ENCODE measurements around the gene CSPG5. TPM values are rescaled to one million over a fixed set of nuclear protein-coding genes. Genes with fewer than 3 reads are reported as not detected.

Gene CSPG5, protein sequence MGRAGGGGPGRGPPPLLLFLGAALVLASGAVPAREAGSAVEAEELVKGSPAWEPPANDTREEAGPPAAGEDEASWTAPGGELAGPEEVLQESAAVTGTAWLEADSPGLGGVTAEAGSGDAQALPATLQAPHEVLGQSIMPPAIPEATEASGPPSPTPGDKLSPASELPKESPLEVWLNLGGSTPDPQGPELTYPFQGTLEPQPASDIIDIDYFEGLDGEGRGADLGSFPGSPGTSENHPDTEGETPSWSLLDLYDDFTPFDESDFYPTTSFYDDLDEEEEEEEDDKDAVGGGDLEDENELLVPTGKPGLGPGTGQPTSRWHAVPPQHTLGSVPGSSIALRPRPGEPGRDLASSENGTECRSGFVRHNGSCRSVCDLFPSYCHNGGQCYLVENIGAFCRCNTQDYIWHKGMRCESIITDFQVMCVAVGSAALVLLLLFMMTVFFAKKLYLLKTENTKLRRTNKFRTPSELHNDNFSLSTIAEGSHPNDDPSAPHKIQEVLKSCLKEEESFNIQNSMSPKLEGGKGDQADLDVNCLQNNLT
- under 1 TPM in 2 of 4 donors, not detected in 2; 0.37 to 0.64 TPM for polyA plus RNA-seq
- long read RNA-seq, donor 1, result 0 reads
- long read RNA-seq, donor 2, result 0 reads
- long read RNA-seq, donor 3, partial matches to known transcripts, result 0 of 1 reads
- long read RNA-seq, donor 3, other reads (novel, unspliced or antisense), result 0 of 1 reads
- long read RNA-seq, donor 4, result 0 reads
- long read RNA-seq, donor 5, result 0 reads
- long read RNA-seq, donor 6, full-length matches to known transcripts, result 1 of 1 reads
- long read RNA-seq, donor 6, partial matches to known transcripts, result 0 of 1 reads
- long read RNA-seq, donor 6, other reads (novel, unspliced or antisense), result 0 of 1 reads
- long read RNA-seq, donor 7, result 0 reads
- long read RNA-seq, donor 8, result 0 reads
- long read RNA-seq, donor 9, full-length matches to known transcripts, result 1 of 1 reads
- long read RNA-seq, donor 9, partial matches to known transcripts, result 0 of 1 reads
- long read RNA-seq, donor 9, other reads (novel, unspliced or antisense), result 0 of 1 reads
- long read RNA-seq, donor 10, full-length matches to known transcripts, result 2 of 2 reads
- long read RNA-seq, donor 10, partial matches to known transcripts, result 0 of 2 reads
- long read RNA-seq, donor 10, other reads (novel, unspliced or antisense), result 0 of 2 reads

DNA sequence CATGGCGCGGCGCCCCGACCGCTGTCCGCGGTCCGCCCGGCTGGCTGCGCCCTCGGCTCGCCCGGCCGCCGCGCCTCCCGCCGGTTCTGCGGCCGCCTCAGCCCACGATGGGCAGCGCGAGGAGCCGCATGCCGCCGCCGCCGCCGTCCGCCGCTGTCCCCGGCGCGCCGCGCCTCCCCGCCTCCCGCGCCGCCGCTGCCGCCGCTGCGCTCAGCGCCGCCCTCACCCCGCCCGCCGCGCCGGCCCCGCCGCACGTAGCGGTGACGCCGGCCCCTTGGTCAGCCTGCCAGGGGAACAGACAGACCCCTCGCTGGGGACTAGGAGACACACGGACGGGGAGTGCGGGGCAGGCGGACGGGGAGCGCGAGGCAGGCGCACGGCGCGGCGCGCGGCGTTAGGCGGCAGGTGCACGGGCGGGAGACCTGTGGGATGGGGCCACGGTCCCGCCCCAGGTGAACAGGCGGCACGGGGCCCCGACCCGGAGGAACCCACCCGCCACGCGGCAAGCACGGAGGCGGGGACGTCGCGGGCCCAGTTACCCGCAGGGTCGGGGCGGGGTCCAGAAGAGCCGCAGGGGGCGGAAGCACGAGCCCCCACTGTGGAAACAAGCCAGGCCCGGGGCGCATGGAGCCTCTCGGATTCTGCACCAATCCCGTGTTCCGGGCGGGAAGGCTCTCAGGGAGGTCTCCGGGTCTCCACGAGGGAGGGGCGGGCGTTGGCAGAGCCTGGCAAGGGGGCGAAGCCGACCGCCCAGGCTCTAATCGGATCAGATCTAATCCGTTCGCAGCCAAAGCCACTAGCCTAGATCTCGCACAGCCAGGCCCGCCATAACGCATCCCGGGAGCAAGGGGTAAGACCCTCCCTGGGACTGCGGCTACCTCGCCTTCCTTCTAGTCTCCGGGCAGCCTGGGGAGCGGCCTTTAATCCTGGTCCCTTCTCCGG is at the start of gene CSPG5:
TSS of gene CSPG5 (minus strand) at position 175 of the 942 bp plus-strand sequence. CDS start at position 3, 172 bp downstream.
- no peak for FAIRE-seq
- Histone ChIP-seq H3K27me3 (ENCODE audit: control insufficient read depth in 3 of 3, insufficient read depth in 3 of 3, low read length in 3 of 3) (peaks cover 6 to 34% (median 7%) of the 10 kb centered on the region in 3 donors), H3K9me3 (ENCODE audit: control insufficient read depth in 2 of 2, insufficient read depth in 1 of 2, low read depth in 1 of 2, low read length in 1 of 2) (no peaks in the 10 kb centered on the region), H3K4me3 (ENCODE audit: low read depth in 1 of 3, low read length in 3 of 3) (peak within 1 kb of the TSS; percentile 24 to 83 (median 47)), H3K4me1 (ENCODE audit: control insufficient read depth in 3 of 3, insufficient read depth in 2 of 3, low read depth in 1 of 3, low read length in 2 of 3) (peaks cover 0 to 5% (median 0%) of the 10 kb centered on the region in 3 donors), H3K36me3 (ENCODE audit: control insufficient read depth in 3 of 3, insufficient read depth in 2 of 3, low read depth in 1 of 3, low read length in 3 of 3) (no peaks in the 10 kb centered on the region), H3K27ac (ENCODE audit: low read depth in 1 of 3, low read length in 2 of 3) (no peak within 1 kb of the TSS)
- DNase-seq, result peak; percentile 13 to 57
- WGBS, 3 donors, result 3 to 13% (median 6%) methylated on average over 33 to 121 of the region's 121 CpGs

DNA sequence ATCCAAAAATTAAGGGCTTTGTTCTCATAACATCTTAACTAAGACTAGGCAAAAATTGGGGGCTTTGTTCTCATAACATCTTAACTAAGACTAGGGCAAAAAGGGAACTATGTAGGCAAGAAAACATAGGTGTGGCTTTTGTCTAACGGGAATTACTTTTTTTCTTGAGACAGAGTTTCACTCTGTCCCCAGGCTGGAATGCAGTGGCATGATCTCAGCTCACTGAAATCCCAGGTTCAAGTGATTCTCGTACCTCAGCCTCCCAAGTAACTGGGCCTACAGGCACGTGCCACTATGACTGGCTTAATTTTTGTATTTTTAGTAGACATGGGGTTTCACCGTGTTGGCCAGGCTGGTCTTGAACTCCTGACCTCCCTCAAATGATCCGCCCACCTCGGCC is 49.8 kb upstream of the CSPG5 start:
- H3K4me1 ChIP-seq (ENCODE audit: control insufficient read depth in 3 of 3, insufficient read depth in 2 of 3, low read depth in 1 of 3, low read length in 2 of 3), result no peaks in the 10 kb centered on the region
- H3K27ac ChIP-seq (ENCODE audit: low read depth in 1 of 3, low read length in 2 of 3), result no peak overlapping the region
- DNase-seq (no peak), FAIRE-seq (no peak)
- peaks cover 5 to 38% (median 11%) of the 10 kb centered on the region in 3 donors for H3K36me3 ChIP-seq (ENCODE audit: control insufficient read depth in 3 of 3, insufficient read depth in 2 of 3, low read depth in 1 of 3, low read length in 3 of 3)
- H3K27me3 ChIP-seq (ENCODE audit: control insufficient read depth in 3 of 3, insufficient read depth in 3 of 3, low read length in 3 of 3), result no peaks in the 10 kb centered on the region
- no peaks in the 10 kb centered on the region for H3K9me3 ChIP-seq (ENCODE audit: control insufficient read depth in 2 of 2, insufficient read depth in 1 of 2, low read depth in 1 of 2, low read length in 1 of 2)
- no peak overlapping the region for H3K4me3 ChIP-seq (ENCODE audit: low read depth in 1 of 3, low read length in 3 of 3)
- WGBS, 3 donors, result 92 to 93% (median 93%) methylated on average over 6 of the region's 6 CpGs

DNA sequence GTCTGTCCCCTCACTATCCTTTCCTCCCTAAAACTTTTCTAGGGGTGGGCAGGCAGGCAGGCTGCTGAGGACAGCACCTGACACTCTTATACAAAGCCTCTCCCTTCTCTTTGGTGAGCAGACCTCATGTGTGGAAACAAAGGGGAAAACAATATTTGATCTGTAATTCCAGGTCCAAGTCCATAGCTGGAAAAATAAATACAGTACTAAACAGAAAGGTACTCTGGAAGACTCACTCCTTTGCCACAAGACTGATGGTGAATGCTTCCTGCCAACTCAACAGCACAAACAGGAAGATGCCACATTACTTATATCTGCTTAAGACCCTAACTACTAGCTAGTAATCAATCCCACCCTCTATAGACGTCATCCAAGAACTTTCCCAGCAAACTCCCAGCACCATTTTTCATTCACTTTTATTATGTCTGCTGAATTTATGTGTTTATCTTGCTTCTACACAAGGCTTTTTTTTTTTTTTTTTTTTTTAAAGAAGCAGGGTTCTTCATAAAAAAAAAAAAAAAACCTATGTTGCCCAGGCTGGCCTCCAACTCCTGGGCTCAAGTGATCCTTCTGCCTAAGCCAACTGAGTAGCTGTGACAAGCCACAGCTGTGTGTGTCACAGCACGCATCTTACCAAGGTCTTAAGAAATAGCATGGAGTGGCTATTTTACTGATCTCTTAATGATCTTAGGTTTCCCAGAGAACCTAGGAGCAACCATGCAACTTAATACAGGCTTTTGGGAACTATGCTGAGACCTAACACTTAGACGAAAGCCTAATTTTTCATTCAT is 44.2 kb upstream of the CSPG5 start:
- DNase-seq (no peak), FAIRE-seq (no peak)
- no peak overlapping the region for H3K27ac ChIP-seq (ENCODE audit: low read depth in 1 of 3, low read length in 2 of 3)
- 84 to 96% (median 93%) methylated on average over 3 of the region's 3 CpGs for WGBS, 3 donors
- H3K27me3 ChIP-seq (ENCODE audit: control insufficient read depth in 3 of 3, insufficient read depth in 3 of 3, low read length in 3 of 3), result no peaks in the 10 kb centered on the region
- no peak overlapping the region for H3K4me3 ChIP-seq (ENCODE audit: low read depth in 1 of 3, low read length in 3 of 3)
- peaks cover 11 to 46% (median 13%) of the 10 kb centered on the region in 3 donors for H3K36me3 ChIP-seq (ENCODE audit: control insufficient read depth in 3 of 3, insufficient read depth in 2 of 3, low read depth in 1 of 3, low read length in 3 of 3)
- H3K4me1 ChIP-seq (ENCODE audit: control insufficient read depth in 3 of 3, insufficient read depth in 2 of 3, low read depth in 1 of 3, low read length in 2 of 3), result no peaks in the 10 kb centered on the region
- H3K9me3 ChIP-seq (ENCODE audit: control insufficient read depth in 2 of 2, insufficient read depth in 1 of 2, low read depth in 1 of 2, low read length in 1 of 2), result no peaks in the 10 kb centered on the region

GRCh38 chr3:47617086-47618010 is 38.7 kb upstream of the CSPG5 start:
- Histone ChIP-seq H3K4me1 (ENCODE audit: control insufficient read depth in 3 of 3, insufficient read depth in 2 of 3, low read depth in 1 of 3, low read length in 2 of 3) (no peaks in the 10 kb centered on the region), H3K36me3 (ENCODE audit: control insufficient read depth in 3 of 3, insufficient read depth in 2 of 3, low read depth in 1 of 3, low read length in 3 of 3) (peaks cover 11 to 37% (median 11%) of the 10 kb centered on the region in 3 donors), H3K4me3 (ENCODE audit: low read depth in 1 of 3, low read length in 3 of 3) (no peak overlapping the region), H3K27me3 (ENCODE audit: control insufficient read depth in 3 of 3, insufficient read depth in 3 of 3, low read length in 3 of 3) (no peaks in the 10 kb centered on the region), H3K9me3 (ENCODE audit: control insufficient read depth in 2 of 2, insufficient read depth in 1 of 2, low read depth in 1 of 2, low read length in 1 of 2) (no peaks in the 10 kb centered on the region), H3K27ac (ENCODE audit: low read depth in 1 of 3, low read length in 2 of 3) (no peak overlapping the region)
- DNase-seq (no peak), FAIRE-seq (no peak)
- 69 to 76% (median 74%) methylated on average over 5 of the region's 5 CpGs for WGBS, 3 donors

DNA sequence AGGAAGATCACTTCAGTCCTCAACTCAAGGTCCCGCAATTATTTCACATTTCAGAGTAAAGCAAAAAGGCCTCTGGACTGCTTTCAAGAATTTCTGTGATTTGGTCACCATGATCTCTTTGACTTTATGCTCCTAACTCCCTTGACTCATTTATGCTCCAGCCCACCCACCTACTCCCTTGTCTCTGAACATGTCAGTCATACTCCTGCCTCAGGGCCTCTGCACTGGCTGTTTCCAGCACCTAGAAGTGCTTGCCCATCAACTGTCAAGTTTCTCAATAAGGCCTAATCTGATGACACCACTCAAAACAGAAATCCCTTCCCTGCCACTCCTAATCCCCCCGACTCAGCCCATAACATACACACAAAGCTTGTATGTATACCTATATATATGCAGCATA is 36.1 kb upstream of the CSPG5 start:
- Histone ChIP-seq H3K36me3 (ENCODE audit: control insufficient read depth in 3 of 3, insufficient read depth in 2 of 3, low read depth in 1 of 3, low read length in 3 of 3) (peaks cover 9 to 35% (median 12%) of the 10 kb centered on the region in 3 donors), H3K4me1 (ENCODE audit: control insufficient read depth in 3 of 3, insufficient read depth in 2 of 3, low read depth in 1 of 3, low read length in 2 of 3) (no peaks in the 10 kb centered on the region), H3K27me3 (ENCODE audit: control insufficient read depth in 3 of 3, insufficient read depth in 3 of 3, low read length in 3 of 3) (no peaks in the 10 kb centered on the region), H3K9me3 (ENCODE audit: control insufficient read depth in 2 of 2, insufficient read depth in 1 of 2, low read depth in 1 of 2, low read length in 1 of 2) (no peaks in the 10 kb centered on the region), H3K4me3 (ENCODE audit: low read depth in 1 of 3, low read length in 3 of 3) (no peak overlapping the region), H3K27ac (ENCODE audit: low read depth in 1 of 3, low read length in 2 of 3) (no peak overlapping the region)
- FAIRE-seq, result no peak
- 96 to 98% (median 96%) methylated on average over 2 of the region's 2 CpGs for WGBS, 3 donors
- DNase-seq, result no peak

DNA sequence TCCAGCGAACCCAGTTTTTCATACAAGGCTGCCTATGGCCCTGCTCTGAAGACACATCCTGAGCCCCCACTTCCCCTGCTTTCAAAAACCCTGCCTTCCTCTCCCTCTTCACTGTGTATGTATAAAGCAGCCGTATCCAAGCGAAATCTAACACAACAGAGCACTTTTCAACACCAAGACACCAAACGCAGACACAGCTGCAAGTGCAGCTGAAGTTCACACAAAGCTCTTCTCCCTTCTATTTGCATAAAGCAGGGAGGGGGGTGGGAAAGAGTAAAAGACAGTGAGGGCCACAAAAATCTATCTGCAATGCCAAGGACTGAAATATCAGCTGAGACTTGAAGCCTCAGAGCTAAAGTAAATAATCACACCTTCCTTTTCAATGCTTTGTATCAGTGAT is 35.1 kb upstream of the CSPG5 start:
- DNase-seq (no peak), FAIRE-seq (no peak)
- 72 to 89% (median 83%) methylated on average over 4 of the region's 4 CpGs for WGBS, 3 donors
- Histone ChIP-seq H3K27me3 (ENCODE audit: control insufficient read depth in 3 of 3, insufficient read depth in 3 of 3, low read length in 3 of 3) (no peaks in the 10 kb centered on the region), H3K4me3 (ENCODE audit: low read depth in 1 of 3, low read length in 3 of 3) (no peak overlapping the region), H3K36me3 (ENCODE audit: control insufficient read depth in 3 of 3, insufficient read depth in 2 of 3, low read depth in 1 of 3, low read length in 3 of 3) (peaks cover 11 to 29% (median 13%) of the 10 kb centered on the region in 3 donors), H3K9me3 (ENCODE audit: control insufficient read depth in 2 of 2, insufficient read depth in 1 of 2, low read depth in 1 of 2, low read length in 1 of 2) (no peaks in the 10 kb centered on the region), H3K4me1 (ENCODE audit: control insufficient read depth in 3 of 3, insufficient read depth in 2 of 3, low read depth in 1 of 3, low read length in 2 of 3) (no peaks in the 10 kb centered on the region), H3K27ac (ENCODE audit: low read depth in 1 of 3, low read length in 2 of 3) (no peak overlapping the region)
